IgD-negative memory B cell (primary cell): ENCODE measurements around the gene BDKRB1. TPM values are rescaled to one million over a fixed set of nuclear protein-coding genes. Genes with fewer than 3 reads are reported as not detected.

Experiments
- H3K27ac Mint-ChIP-seq, 3 donors: one replicate each; pipeline ENCODE4 v1.8.0; 2020 to 2022; ENCODE audit warnings: mild to moderate bottlenecking in 3 of 3, mixed read lengths in 3 of 3, moderate library complexity in 1 of 3
- H3K27me3 Mint-ChIP-seq: one replicate; pipeline ENCODE4 v1.8.0; 2021; ENCODE audit warnings: mixed read lengths
- H3K36me3 Mint-ChIP-seq: one replicate; pipeline ENCODE4 v1.8.0; 2020; ENCODE audit warnings: mild to moderate bottlenecking, mixed read lengths
- H3K4me1 Mint-ChIP-seq, 3 donors: one replicate each; pipeline ENCODE4 v1.8.0; 2020 to 2022; ENCODE audit warnings: mixed read lengths in 3 of 3, mild to moderate bottlenecking in 1 of 3
- H3K4me3 Mint-ChIP-seq, 4 donors: one replicate each; pipeline ENCODE4 v1.8.0; 2020 to 2022; ENCODE audit warnings: mild to moderate bottlenecking in 4 of 4, mixed read lengths in 4 of 4, moderate library complexity in 3 of 4
- H3K9me3 Mint-ChIP-seq, 3 donors: one replicate each; pipeline ENCODE4 v1.8.0; 2020 to 2021; ENCODE audit warnings: mixed read lengths in 3 of 3, mild to moderate bottlenecking in 1 of 3
- polyA plus RNA-seq: library from polyadenylated mRNA; unstranded; fragments of 300-500 nt; fragmentation: Illumina TruSeq; gene quantifications from one replicate; pipeline ENCODE4 v1.2.3, GENCODE V29; 2021

Gene BDKRB1
- polyA plus RNA-seq, 1 donor from 2014 or later = not detected

DNA sequence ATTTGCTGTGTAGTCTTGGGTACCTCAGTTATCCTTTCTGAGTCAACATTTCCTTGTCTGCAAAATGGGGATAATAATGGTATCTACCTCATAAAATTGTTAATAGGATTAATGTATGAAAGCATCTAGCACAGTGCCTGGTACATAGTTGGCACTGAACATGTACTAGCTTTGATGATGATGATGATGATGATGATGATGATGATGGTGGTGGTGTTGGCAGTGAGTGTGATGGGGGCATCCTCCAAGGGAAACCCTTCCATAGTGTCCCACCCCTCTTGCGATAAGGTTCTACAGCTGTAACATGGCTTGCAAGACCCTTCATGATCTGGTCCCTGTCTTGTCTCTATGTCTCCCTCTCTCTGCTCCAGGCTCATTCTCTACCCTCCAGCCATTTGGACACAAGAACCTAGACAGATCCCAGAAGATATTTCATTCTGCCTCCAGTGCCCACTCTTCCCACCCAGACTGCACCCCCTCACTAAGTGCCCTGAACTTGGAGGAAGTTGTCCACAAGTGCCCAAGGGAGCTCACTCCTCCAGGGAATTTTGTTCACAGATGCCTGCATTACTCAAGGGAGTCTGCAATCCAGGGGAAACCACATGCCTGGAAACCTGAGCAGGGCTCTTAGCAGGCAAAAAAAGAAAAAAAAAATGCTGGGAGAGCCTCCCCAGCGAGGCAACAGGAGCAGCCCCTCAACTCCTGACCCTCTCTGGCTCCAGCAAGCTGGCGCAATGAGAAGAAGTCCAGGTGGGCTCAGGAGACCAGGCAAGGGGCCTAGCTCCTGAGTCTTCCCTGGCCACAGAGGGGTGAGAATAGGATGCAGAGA, 10.1 kb upstream of the BDKRB1 start:
- Mint-ChIP-seq H3K4me3 (no peak overlapping the region), H3K27me3 (peaks cover 4% of the 10 kb centered on the region), H3K9me3 (peaks cover 0 to 7% (median 1%) of the 10 kb centered on the region in 3 donors), H3K4me1 (no peaks in the 10 kb centered on the region), H3K36me3 (no peaks in the 10 kb centered on the region), H3K27ac (no peak overlapping the region)

DNA sequence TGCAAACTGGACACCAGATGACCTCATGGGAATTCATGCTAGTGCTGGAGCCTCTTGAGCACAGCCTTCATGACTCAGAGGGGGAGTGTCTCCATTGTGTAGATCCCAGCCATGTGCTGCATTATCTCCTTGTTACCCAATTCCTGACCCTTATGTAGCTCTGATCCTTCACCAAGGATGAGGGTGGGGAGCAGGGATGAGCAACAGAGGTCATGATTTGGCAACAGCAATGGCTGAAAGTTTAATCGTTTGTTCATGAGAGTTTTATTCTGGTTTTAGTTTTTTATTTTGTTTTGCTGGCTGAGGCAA, 9.5 kb upstream of the BDKRB1 start:
- Mint-ChIP-seq H3K36me3 (no peaks in the 10 kb centered on the region), H3K9me3 (peaks cover 0 to 7% (median 1%) of the 10 kb centered on the region in 3 donors), H3K27ac (no peak overlapping the region), H3K27me3 (peaks cover 5% of the 10 kb centered on the region), H3K4me1 (no peaks in the 10 kb centered on the region), H3K4me3 (no peak overlapping the region)

DNA sequence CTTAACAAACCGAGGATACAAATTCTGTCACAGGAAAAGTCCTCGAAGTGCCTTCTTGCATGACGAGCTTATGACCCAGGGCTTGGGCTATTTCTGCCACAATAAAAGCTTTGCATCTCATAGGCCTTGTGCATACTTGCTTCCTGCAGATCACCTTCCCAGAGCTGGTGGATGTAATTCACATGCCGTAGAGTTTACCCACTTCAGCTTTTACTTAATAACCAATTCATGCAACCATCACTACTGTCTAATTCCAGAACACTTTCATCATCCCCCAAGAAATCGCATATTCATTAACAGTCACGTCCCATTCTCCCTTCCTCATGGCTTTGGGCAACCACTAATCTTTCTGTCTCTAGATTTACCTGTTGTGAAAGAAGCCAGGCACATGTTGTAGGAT, 9.0 kb upstream of the BDKRB1 start:
- Mint-ChIP-seq H3K36me3 (no peaks in the 10 kb centered on the region), H3K27ac (no peak overlapping the region)

DNA sequence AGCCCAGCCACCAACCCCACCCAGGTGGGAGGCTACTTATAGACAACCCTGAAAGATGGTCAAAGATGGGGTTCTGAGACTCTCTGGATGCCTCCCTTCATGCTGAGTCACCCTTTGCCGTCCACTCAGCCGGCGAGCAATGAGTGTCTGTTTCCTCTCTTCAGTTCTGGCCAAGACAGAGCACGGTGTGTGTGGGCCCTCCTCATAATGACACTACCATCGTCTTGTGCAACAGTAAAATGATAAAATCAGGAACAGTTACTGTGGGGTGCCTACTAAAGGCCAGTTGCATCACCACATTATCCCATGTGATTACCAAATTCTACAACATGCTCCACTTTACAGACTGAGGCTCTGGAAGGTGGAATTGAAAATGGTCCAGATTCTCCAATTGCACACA, 7.0 kb upstream of the BDKRB1 start:
- no peak overlapping the region for H3K27ac Mint-ChIP-seq
- H3K4me3 Mint-ChIP-seq = no peak overlapping the region
- peaks cover 0 to 5% (median 3%) of the 10 kb centered on the region in 3 donors for H3K9me3 Mint-ChIP-seq
- no peaks in the 10 kb centered on the region for H3K36me3 Mint-ChIP-seq
- H3K4me1 Mint-ChIP-seq = no peaks in the 10 kb centered on the region
- H3K27me3 Mint-ChIP-seq = peaks cover 17% of the 10 kb centered on the region

More for the DNA sequence above, 9.0 kb upstream of the BDKRB1 start:
- H3K27me3 Mint-ChIP-seq = peaks cover 10% of the 10 kb centered on the region
- H3K4me1 Mint-ChIP-seq = no peaks in the 10 kb centered on the region
- H3K9me3 Mint-ChIP-seq = peaks cover 0 to 7% (median 3%) of the 10 kb centered on the region in 3 donors
- no peak overlapping the region for H3K4me3 Mint-ChIP-seq

DNA sequence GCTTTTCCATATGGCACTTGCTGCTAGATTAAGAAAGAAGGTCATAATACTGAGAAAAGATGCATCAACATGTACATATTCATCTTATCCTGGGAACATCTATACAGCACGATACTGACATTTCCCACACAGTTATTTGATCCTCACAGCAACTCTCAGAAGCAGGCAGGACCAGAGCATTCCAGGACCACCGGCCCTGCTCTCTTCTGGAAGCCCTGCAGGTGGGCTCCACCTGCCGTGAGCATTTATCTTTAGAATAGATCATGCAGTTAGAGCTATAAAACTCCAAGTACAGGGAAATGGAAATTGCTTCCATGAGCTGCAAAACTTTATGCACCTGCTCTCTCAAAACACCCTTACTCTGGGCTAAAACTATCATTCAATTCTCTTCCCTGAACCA, 5.5 kb upstream of the BDKRB1 start:
- Mint-ChIP-seq H3K9me3 (peaks cover 0 to 4% (median 2%) of the 10 kb centered on the region in 3 donors), H3K4me1 (no peaks in the 10 kb centered on the region), H3K36me3 (no peaks in the 10 kb centered on the region), H3K27me3 (peaks cover 21% of the 10 kb centered on the region), H3K4me3 (peak overlapping the region in 1 of 4 donors; percentile 25), H3K27ac (no peak overlapping the region)

DNA sequence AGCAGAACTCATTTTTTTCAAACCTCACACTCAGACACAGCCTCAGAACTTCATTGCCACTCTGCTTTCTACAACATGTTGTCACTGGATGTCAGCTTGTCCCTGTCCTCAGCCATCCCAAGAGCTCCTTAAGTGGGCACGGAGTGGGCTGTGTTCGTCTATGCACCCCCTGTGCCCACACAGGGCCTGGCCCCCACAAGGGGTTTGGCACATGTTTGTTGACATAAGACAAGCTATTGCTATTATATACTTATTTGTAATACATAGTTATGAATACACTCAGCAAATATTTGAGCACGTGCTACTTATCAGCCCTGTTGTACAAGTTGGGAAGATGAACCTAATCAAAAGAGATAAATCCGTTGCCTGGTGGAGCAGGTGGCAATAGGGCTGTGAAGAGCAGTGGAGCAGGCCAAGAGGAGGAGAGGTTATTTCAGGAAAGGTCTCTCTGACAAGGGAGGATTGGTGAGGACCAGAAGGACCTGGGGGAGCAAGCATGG, 4.3 kb upstream of the BDKRB1 start:
- Mint-ChIP-seq H3K4me3 (no peak overlapping the region), H3K36me3 (no peaks in the 10 kb centered on the region), H3K27me3 (peaks cover 21% of the 10 kb centered on the region), H3K4me1 (no peaks in the 10 kb centered on the region), H3K27ac (peak overlapping the region in 2 of 3 donors; percentile 1 to 93), H3K9me3 (peaks cover 0 to 4% (median 2%) of the 10 kb centered on the region in 3 donors)

DNA sequence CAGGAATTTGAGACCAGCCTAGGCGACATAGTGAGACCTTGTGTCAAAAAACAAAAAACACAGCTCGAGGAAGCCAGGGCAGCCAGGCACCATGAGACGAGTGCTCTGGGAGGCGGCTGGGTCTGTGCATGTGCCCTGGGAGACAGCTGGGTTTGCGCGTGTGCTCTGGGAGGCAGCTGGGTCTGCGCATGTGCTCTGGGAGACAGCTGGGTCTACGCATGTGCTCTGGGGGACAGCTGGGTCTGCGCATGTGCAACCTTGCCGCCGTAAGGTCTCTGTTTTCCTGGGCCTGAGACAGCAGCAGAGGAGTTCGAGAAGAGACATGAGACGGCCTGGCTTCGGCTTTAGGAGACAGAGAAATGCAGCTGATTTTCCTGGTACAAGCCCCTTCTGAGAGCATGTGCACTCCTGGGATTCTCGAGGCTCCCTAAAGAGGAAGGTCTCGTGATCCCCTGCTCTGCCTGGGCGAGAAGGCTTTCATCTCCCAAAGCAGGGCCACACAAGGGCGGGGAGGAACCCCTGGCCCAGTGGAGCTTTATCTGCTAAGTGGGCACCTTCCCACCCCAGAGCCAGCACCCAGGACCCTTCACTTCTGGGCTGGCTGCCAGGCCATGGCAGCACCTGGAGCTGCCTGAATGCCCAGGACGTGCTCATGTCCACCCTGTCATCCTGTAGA, 3.5 kb upstream of the BDKRB1 start:
- H3K27ac Mint-ChIP-seq = no peak overlapping the region
- peaks cover 0 to 2% (median 0%) of the 10 kb centered on the region in 3 donors for H3K9me3 Mint-ChIP-seq
- H3K27me3 Mint-ChIP-seq = peaks cover 21% of the 10 kb centered on the region
- no peaks in the 10 kb centered on the region for H3K36me3 Mint-ChIP-seq
- no peaks in the 10 kb centered on the region for H3K4me1 Mint-ChIP-seq
- no peak overlapping the region for H3K4me3 Mint-ChIP-seq

DNA sequence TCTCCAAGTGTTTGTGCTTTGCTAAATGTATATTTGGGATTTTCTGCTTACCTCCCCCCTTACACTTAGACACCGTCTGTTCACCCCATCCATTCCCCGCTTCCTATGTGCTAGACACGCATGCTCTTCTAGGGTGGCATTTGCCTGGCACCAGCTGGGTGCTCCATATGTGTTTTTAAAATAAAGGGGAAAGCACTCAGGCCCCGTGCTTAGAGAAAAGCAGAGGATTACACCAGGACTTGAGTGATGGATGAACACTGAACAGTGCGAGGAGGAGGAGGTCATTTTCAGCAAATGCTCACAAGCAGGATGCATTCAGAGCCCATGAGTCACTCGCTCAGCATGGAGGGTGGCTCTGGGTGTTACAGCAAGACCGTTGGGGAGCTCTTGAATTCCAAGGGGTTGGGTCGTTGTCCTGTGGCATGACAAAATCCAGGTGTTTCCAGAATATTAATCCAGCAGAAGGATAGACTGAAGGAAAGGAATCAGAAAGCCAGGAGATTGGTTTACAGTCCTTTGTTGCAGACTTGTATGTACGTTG, 2.9 kb upstream of the BDKRB1 start:
- Mint-ChIP-seq H3K4me1 (no peaks in the 10 kb centered on the region), H3K36me3 (no peaks in the 10 kb centered on the region), H3K4me3 (peak overlapping the region in 1 of 4 donors; percentile 14), H3K27ac (no peak overlapping the region), H3K27me3 (peaks cover 21% of the 10 kb centered on the region), H3K9me3 (peaks cover 0 to 2% (median 0%) of the 10 kb centered on the region in 3 donors)

DNA sequence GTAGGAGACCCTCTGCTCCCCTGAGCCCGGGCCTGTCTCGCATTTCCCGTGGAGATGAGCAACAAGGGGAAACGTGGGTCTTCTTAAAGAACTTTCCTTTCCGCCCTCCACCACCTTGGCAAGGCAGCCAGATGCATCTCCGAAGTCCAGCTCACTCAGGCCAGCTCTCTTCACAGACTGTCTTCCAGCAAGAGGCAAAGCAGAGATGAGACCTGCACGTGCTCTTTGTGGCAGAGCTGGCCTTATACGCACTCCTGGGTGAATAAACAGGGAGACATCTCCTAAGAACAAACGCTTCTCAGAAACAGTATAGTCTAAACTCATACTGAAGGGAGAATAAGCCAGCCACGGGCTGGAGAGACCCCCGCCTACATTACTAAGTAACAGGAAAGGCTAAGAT, 1.3 kb upstream of the BDKRB1 start:
- peak overlapping the region in 1 of 4 donors; percentile 28 for H3K4me3 Mint-ChIP-seq
- no peaks in the 10 kb centered on the region for H3K36me3 Mint-ChIP-seq
- H3K27ac Mint-ChIP-seq = peak overlapping the region in 1 of 3 donors; percentile 39
- peaks cover 17% of the 10 kb centered on the region for H3K27me3 Mint-ChIP-seq
- no peaks in the 10 kb centered on the region for H3K4me1 Mint-ChIP-seq
- H3K9me3 Mint-ChIP-seq = peaks cover 0 to 2% (median 0%) of the 10 kb centered on the region in 3 donors

DNA sequence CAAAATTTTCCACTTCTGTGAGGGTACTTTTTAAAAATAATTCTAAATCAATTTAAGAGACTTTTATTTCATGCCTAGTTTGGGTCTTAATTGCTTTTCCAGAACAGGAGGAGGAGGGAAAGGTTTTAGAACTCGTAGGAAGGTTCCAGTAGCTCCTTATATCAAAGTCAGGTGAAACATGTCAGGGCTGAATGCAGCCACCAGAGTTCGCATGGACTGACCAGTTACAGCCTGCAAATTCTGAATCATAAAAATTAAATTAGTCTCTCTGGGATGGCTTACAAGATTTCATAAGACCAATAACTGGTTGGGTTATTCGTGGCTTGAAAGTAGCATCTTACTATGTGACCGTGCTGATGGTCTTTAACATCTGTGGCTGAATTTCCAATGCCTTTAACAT, 397 bp downstream of the BDKRB1 start:
- Mint-ChIP-seq H3K9me3 (peaks cover 0 to 2% (median 2%) of the 10 kb centered on the region in 3 donors), H3K4me3 (no peak overlapping the region), H3K4me1 (no peaks in the 10 kb centered on the region), H3K36me3 (no peaks in the 10 kb centered on the region), H3K27ac (no peak overlapping the region), H3K27me3 (peaks cover 19% of the 10 kb centered on the region)

DNA sequence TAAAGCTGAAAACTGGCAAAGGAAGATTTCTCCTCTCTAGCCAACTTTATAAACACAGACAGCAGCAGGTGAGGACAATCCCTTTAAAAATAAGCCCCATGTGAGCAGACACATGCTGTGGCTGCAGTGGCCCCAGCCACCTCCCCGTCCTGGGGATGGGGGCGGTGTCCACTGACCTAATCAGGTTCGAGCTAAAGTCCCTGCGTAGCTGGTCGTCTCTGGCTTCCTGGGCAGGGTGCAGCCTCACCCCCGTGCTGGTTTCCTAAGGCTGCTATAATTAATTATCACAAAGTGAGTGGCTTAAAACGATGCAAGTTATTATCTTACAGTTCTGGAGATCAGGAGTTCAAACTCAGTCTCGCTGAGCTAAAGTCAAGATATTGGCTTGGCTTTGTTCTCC, 1.0 kb downstream of the BDKRB1 start:
- Mint-ChIP-seq H3K27me3 (peaks cover 13% of the 10 kb centered on the region), H3K4me3 (no peak overlapping the region), H3K27ac (no peak overlapping the region)

DNA sequence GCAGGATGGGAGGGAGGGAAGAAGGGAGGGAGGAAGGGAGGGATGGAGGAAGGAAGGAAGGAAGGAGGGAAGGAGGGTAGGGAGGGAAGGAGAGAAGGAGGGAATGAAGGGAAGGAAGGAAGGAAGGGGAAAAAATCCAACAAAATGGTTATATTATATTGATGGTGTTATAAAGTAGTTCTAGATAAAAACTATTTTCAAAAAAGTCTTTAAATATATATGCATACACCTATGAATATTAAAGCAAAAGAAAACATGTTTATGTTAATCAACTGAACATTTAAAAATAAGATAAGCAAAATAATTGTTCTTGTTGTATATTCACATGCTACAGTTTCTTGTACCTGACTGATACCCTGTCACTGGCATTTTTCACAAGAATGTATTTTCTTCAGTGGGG, 1.9 kb downstream of the BDKRB1 start:
- H3K36me3 Mint-ChIP-seq = no peaks in the 10 kb centered on the region
- no peak overlapping the region for H3K27ac Mint-ChIP-seq
- peaks cover 0 to 2% (median 0%) of the 10 kb centered on the region in 3 donors for H3K9me3 Mint-ChIP-seq
- H3K4me3 Mint-ChIP-seq = no peak overlapping the region
- peaks cover 13% of the 10 kb centered on the region for H3K27me3 Mint-ChIP-seq
- no peaks in the 10 kb centered on the region for H3K4me1 Mint-ChIP-seq

More for the DNA sequence above, 1.0 kb downstream of the BDKRB1 start:
- Mint-ChIP-seq H3K9me3 (peaks cover 0 to 2% (median 0%) of the 10 kb centered on the region in 3 donors), H3K4me1 (no peaks in the 10 kb centered on the region), H3K36me3 (no peaks in the 10 kb centered on the region)

DNA sequence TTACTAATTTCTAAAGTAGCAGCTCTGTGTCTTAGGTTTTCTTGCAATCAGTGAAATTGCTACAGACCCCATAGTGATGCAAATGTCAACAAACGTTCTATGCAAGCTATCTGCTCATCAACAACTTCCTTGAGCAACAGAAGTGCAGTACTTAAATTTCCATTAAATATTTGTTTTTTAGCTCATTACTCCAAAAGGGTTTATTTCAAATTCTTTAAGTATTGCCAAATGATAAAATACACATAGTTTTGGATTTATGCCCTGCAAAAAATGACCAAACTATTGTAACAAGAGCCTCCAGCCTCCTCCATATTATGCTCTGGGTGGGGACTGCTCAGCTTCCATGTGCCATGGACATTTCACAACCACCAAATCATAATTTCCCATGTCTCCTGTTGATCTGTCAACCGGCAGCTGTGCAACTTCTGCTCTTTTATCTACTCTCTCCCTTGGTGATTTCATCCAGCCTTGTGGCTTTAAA, 4.4 kb downstream of the BDKRB1 start:
- Mint-ChIP-seq H3K9me3 (peaks cover 0 to 7% (median 2%) of the 10 kb centered on the region in 3 donors), H3K4me3 (no peak overlapping the region), H3K4me1 (no peaks in the 10 kb centered on the region), H3K27ac (no peak overlapping the region), H3K36me3 (no peaks in the 10 kb centered on the region), H3K27me3 (peaks cover 2% of the 10 kb centered on the region)

DNA sequence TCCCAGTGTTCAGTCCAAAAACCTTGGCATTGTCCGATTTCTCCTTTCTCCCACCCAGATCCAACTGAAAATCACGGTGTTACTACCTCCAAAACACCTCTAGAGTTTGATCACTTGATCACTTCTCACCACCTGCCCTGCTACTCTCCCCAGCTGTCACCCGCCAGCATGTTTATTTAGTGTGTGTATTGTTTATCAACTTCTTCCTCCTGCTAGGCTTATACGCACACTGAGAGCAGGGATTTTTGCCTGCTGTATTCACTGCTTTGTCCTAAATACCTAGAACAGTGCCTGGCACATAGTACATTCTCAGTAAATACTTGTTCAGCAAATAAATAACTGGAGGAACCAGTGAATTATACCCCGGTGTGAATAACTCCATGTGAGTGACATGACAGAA, 5.0 kb downstream of the BDKRB1 start:
- Mint-ChIP-seq H3K9me3 (peaks cover 0 to 7% (median 2%) of the 10 kb centered on the region in 3 donors), H3K4me1 (no peaks in the 10 kb centered on the region), H3K4me3 (no peak overlapping the region), H3K27ac (no peak overlapping the region), H3K36me3 (peaks cover 3% of the 10 kb centered on the region), H3K27me3 (peaks cover 2% of the 10 kb centered on the region)
